Neural cell (in vitro differentiated cells): ENCODE results near the gene EXOC4.

ENCODE experiments used
- EP300 ChIP-seq: fragments of 450-650 bp; conservative IDR thresholded peaks from 2 replicates; pipeline ENCODE4 v1.6.1; 2014; ENCODE audit warnings: antibody characterized with exemption, mild to moderate bottlenecking, moderate library complexity; ENCODE audit not compliant: poor library complexity, severe bottlenecking
- EZH2 ChIP-seq: fragments of 200-600, 300-800 bp; shearing (Covaris generic), sonication (generic); IDR thresholded peaks from 2 replicates; pipeline ENCODE4 v1.6.1; 2014; ENCODE audit warnings: antibody characterized with exemption, low read length, borderline replicate concordance, mild to moderate bottlenecking; ENCODE audit not compliant: insufficient read depth, poor library complexity, severe bottlenecking
- MXI1 ChIP-seq: fragments of 450-650 bp; conservative IDR thresholded peaks from 2 replicates; pipeline ENCODE4 v1.6.1; 2014; ENCODE audit warnings: antibody characterized with exemption, mild to moderate bottlenecking; ENCODE audit not compliant: poor library complexity, severe bottlenecking
- POLR2AphosphoS5 ChIP-seq: IDR thresholded peaks from 2 replicates; pipeline ENCODE4 v1.6.1; 2012
- TF ChIP-seq, protein P1 (sequence below): fragments of 450-650 bp; IDR thresholded peaks from 2 replicates; pipeline ENCODE4 v1.5.1; 2014; ENCODE audit warnings: antibody characterized with exemption, mild to moderate bottlenecking, moderate library complexity; ENCODE audit not compliant: poor library complexity, severe bottlenecking
- TF ChIP-seq, protein P2 (sequence below): IDR thresholded peaks from 2 replicates; pipeline ENCODE4 v1.6.1; 2012; ENCODE audit warnings: borderline replicate concordance

DNA sequence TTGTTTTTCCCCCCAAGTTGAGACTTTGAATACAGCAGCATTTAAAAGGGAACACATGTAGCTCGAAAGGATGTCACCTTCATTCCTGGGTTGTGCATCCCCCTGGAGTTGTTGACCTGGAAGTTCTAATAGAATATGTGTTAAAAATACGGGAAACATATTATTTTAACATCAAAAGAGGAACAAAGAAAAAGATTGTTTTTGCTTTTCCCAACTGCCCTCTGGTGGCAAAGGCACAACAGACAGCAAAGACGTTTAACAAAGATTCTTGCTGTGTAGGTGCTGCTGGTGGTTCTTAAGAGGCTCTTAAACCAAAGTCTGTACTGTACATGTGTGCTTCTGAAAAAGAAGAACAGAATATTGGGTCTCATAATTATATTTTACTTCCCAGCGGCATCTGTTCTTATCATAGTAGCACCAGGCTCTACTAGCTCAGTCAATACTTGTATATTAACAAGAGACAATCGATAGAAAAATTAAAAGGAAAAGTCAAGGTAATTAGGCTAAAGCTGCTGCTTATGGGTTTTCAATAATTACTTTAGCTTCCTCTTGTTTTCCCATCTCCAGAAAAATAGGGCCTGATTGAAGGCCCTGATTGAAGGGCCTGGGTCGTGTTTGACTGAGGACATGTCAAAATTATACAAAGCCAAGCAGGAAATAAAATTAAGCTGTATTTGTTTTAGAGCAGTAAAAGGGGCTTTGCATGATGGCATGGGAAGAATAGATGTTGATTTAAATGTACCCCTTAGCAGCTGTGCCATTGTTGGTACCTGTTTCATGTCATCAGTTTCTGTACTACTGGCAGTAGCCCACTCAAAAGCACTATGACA is 490.0 kb downstream of the EXOC4 start:
- TF ChIP-seq, protein P1, sequence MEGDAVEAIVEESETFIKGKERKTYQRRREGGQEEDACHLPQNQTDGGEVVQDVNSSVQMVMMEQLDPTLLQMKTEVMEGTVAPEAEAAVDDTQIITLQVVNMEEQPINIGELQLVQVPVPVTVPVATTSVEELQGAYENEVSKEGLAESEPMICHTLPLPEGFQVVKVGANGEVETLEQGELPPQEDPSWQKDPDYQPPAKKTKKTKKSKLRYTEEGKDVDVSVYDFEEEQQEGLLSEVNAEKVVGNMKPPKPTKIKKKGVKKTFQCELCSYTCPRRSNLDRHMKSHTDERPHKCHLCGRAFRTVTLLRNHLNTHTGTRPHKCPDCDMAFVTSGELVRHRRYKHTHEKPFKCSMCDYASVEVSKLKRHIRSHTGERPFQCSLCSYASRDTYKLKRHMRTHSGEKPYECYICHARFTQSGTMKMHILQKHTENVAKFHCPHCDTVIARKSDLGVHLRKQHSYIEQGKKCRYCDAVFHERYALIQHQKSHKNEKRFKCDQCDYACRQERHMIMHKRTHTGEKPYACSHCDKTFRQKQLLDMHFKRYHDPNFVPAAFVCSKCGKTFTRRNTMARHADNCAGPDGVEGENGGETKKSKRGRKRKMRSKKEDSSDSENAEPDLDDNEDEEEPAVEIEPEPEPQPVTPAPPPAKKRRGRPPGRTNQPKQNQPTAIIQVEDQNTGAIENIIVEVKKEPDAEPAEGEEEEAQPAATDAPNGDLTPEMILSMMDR: peak; percentile 77
- TF ChIP-seq EP300 (no peak), POLR2AphosphoS5 (no peak), MXI1 (no peak), EZH2 (no peak)
- TF ChIP-seq, protein P2, sequence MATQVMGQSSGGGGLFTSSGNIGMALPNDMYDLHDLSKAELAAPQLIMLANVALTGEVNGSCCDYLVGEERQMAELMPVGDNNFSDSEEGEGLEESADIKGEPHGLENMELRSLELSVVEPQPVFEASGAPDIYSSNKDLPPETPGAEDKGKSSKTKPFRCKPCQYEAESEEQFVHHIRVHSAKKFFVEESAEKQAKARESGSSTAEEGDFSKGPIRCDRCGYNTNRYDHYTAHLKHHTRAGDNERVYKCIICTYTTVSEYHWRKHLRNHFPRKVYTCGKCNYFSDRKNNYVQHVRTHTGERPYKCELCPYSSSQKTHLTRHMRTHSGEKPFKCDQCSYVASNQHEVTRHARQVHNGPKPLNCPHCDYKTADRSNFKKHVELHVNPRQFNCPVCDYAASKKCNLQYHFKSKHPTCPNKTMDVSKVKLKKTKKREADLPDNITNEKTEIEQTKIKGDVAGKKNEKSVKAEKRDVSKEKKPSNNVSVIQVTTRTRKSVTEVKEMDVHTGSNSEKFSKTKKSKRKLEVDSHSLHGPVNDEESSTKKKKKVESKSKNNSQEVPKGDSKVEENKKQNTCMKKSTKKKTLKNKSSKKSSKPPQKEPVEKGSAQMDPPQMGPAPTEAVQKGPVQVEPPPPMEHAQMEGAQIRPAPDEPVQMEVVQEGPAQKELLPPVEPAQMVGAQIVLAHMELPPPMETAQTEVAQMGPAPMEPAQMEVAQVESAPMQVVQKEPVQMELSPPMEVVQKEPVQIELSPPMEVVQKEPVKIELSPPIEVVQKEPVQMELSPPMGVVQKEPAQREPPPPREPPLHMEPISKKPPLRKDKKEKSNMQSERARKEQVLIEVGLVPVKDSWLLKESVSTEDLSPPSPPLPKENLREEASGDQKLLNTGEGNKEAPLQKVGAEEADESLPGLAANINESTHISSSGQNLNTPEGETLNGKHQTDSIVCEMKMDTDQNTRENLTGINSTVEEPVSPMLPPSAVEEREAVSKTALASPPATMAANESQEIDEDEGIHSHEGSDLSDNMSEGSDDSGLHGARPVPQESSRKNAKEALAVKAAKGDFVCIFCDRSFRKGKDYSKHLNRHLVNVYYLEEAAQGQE: no peak
